ENCODE results near the gene ZNG1A. TPM values are rescaled to one million over a fixed set of nuclear protein-coding genes. Genes with fewer than 3 reads are reported as not detected.

Gene ZNG1A
- total and polyA plus RNA-seq, 9 of the 15 experiments (the other 6 are each of a cell fraction or from before 2014, with no cell fraction given): 20.7 to 90.6 (median 41.7) TPM

DNA sequence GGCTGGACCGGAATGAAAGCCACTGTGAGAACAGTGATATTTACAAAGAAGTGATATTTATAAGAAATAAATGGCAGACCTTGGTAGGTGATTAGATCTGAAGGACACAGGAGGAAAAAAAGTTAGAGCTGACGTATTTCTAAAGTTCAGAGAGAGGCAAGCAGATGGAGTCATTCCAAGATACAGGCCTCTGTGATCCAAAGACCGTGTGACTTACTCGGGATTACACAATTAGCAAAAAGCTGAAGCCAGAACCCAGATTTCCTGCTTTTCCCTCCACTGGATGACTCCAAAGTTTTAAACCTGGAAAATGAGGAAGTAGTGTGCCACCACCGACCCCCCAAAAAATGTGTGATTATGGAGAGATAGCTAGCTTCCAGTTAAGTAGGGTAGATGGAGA lies 32.7 kb upstream of the ZNG1A start (continued):
- TF ChIP-seq ZNF778 (CRISPR knock-in tag; IDR thresholded peaks at IDR 0.05): no peak
- no peak for TF ChIP-seq CEBPG (CRISPR knock-in tag; IDR thresholded peaks at IDR 0.05)
- peak; percentile 27 to 49; a peak in 2 of 4 replicates for TF ChIP-seq CEBPG (tag; conservative IDR thresholded peaks at IDR 0.05 in 1 of 2, IDR thresholded peaks at IDR 0.05 in 1 of 2)
- TF ChIP-seq ZBED1 (IDR thresholded peaks at IDR 0.05): no peak
- peak; percentile 35; the same call in 1 of the 2 replicates for TF ChIP-seq ZNF766 (CRISPR knock-in tag; conservative IDR thresholded peaks at IDR 0.05)

DNA sequence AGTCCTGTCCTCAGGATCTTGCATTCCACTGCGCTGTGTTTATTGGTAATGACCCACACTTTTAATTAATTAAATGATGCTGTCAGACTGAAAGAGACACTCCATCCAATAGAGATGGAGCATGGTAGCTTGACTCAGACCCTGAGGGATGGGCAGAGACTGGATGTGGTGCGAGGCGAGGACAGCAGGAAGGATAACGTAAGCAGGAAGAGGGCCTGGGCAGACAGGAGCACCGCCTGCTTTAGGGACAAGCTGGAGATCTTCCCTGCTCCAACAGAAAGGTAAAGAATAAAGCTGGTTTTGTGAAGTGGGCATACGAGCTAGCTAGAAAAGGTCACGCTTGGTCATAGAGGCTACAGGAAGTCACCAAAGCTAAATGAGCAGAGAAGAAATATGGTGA lies 32.2 kb upstream of the ZNG1A start:
- FAIRE-seq: no peak
- intact Hi-C loops (cut with micrococcal nuclease): loop anchor here (10.0 kb wide), 1 partner anchor 94 kb away; no protein-coding TSS in a partner anchor

More for the DNA sequence above, 32.2 kb upstream of the ZNG1A start:
- CTCF ChIA-PET (ENCODE audit: low intra/inter-chr PET ratio): no interaction called here
- in situ Hi-C loops (cut with MboI): loop anchor here (5.0 kb wide), 1 partner anchor 76 kb away; no protein-coding TSS in a partner anchor
- Histone ChIP-seq H3K79me2 (ENCODE audit: control insufficient read depth, insufficient read depth, low read length) (peaks cover 17% of the 10 kb centered on the region), H3K4me3 (no peak overlapping the region), H3K36me3 (ENCODE audit: control insufficient read depth, insufficient read depth, low read length) (no peaks in the 10 kb centered on the region), H4K20me1 (replicated peaks; ENCODE audit: control insufficient read depth, insufficient read depth, low read length) (no peaks in the 10 kb centered on the region), H3K4me1 (replicated peaks in 1 of 2; ENCODE audit: control insufficient read depth in 2 of 2, insufficient read depth in 2 of 2, low read length in 2 of 2) (peaks cover 24 to 41% of the 10 kb centered on the region in 2 experiments), H3K27ac (ENCODE audit: extremely low read depth, low read depth, low read length) (peak overlapping the region; percentile 8; the same call in 2 of the 3 replicates), H3K9ac (ENCODE audit: insufficient read depth in 1 of 2, low read depth in 2 of 2, low read length in 2 of 2) (peak overlapping the region; percentile 0 to 72; a peak in 1 of 4 replicates), H3K9me3 (replicated peaks; ENCODE audit: control insufficient read depth, insufficient read depth, low read depth, low read length) (no peaks in the 10 kb centered on the region), H3K4me2 (ENCODE audit: insufficient read depth, low read length) (peak overlapping the region; percentile 50), H3K9me1 (ENCODE audit: control insufficient read depth, insufficient read depth, low read length) (no peaks in the 10 kb centered on the region), H2AFZ (ENCODE audit: low read depth, low read length) (peak overlapping the region; percentile 60), H3K27me3 (ENCODE audit: control insufficient read depth in 2 of 2, insufficient read depth in 2 of 2, low read length in 2 of 2) (no peaks in the 10 kb centered on the region)
- POLR2A ChIA-PET: interaction anchor here (0.7 to 1.5 kb wide), 3 partner anchors 9 to 67 kb away, joined by 3 to 5 read pairs (median 3); no protein-coding TSS in a partner anchor
- no TSS peak for BruUV-seq (replicated peaks)
- ATAC-seq (no peak), DNase-seq (ENCODE audit: extremely low read depth in 1 of 4, low spot score in 3 of 4) (no peak)
- TF ChIP-seq DIDO1 (tag; IDR thresholded peaks at IDR 0.05; ENCODE audit: low read depth): no peak
- no peak for TF ChIP-seq C11orf30 (IDR thresholded peaks at IDR 0.05; ENCODE audit: low read depth)
- TF ChIP-seq, protein P1, sequence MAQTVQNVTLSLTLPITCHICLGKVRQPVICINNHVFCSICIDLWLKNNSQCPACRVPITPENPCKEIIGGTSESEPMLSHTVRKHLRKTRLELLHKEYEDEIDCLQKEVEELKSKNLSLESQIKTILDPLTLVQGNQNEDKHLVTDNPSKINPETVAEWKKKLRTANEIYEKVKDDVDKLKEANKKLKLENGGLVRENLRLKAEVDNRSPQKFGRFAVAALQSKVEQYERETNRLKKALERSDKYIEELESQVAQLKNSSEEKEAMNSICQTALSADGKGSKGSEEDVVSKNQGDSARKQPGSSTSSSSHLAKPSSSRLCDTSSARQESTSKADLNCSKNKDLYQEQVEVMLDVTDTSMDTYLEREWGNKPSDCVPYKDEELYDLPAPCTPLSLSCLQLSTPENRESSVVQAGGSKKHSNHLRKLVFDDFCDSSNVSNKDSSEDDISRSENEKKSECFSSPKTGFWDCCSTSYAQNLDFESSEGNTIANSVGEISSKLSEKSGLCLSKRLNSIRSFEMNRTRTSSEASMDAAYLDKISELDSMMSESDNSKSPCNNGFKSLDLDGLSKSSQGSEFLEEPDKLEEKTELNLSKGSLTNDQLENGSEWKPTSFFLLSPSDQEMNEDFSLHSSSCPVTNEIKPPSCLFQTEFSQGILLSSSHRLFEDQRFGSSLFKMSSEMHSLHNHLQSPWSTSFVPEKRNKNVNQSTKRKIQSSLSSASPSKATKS (CRISPR knock-in tag; IDR thresholded peaks at IDR 0.05): no peak
- 39% methylated on average over 6 of the region's 7 CpGs for WGBS (ENCODE audit: insufficient coverage, low coverage, missing lambda C conversion rate)
